HG03432 (cell line): ENCODE data around the gene DUSP10.
A peak's percentile ranks its signal among the peaks of the same experiment; 100 is the strongest.

Experiments
- ATAC-seq: cut with Tn5 transposase; IDR thresholded peaks from one replicate; pipeline ENCODE4 v1.9.1; 2021; ENCODE audit warnings: mild to moderate bottlenecking, moderate library complexity; ENCODE audit not compliant: unreplicated experiment

The DUSP10 gene

GRCh38 chr1:221766210-221766609, 24.3 kb upstream of the DUSP10 start:
- ATAC-seq = no peak

- no peak for ATAC-seq
Observed at GRCh38 chr1:221765527-221765926, 23.6 kb upstream of the DUSP10 start.

- no peak for ATAC-seq
Observed at GRCh38 chr1:221762121-221762520, 20.2 kb upstream of the DUSP10 start.

- peak; percentile 82 for ATAC-seq
Observed at GRCh38 chr1:221761354-221762002, 19.6 kb upstream of the DUSP10 start.

- peak; percentile 5 for ATAC-seq
Observed at GRCh38 chr1:221760911-221761310, 19.0 kb upstream of the DUSP10 start.

- no peak for ATAC-seq
Observed at GRCh38 chr1:221759436-221759835, 17.5 kb upstream of the DUSP10 start.

GRCh38 chr1:221758455-221758854, 16.6 kb upstream of the DUSP10 start:
- ATAC-seq = no peak

GRCh38 chr1:221756830-221757551, 15.1 kb upstream of the DUSP10 start:
- no peak for ATAC-seq

- ATAC-seq = peak; percentile 26
Observed at GRCh38 chr1:221753828-221754188, 11.9 kb upstream of the DUSP10 start.

- ATAC-seq = no peak
Observed at GRCh38 chr1:221751226-221751887, 9.5 kb upstream of the DUSP10 start.

GRCh38 chr1:221748981-221749380, 7.1 kb upstream of the DUSP10 start:
- no peak for ATAC-seq

- ATAC-seq = no peak
Observed at GRCh38 chr1:221747839-221748238, 6.0 kb upstream of the DUSP10 start.

GRCh38 chr1:221743416-221744208, 1.7 kb upstream of the DUSP10 start:
- ATAC-seq = peak; percentile 20

- peak; percentile 59 for ATAC-seq
Observed at GRCh38 chr1:221742555-221743415, 896 bp upstream of the DUSP10 start.

- ATAC-seq = no peak
Observed at GRCh38 chr1:221740993-221741702, 741 bp downstream of the DUSP10 start.

- no peak for ATAC-seq
Observed at GRCh38 chr1:221740369-221740992, 1.4 kb downstream of the DUSP10 start.

- no peak for ATAC-seq
Observed at GRCh38 chr1:221739677-221740025, 2.2 kb downstream of the DUSP10 start.

GRCh38 chr1:221739018-221739676, 2.7 kb downstream of the DUSP10 start:
- no peak for ATAC-seq

- no peak for ATAC-seq
Observed at GRCh38 chr1:221736714-221737113, 5.2 kb downstream of the DUSP10 start.
